H1 (cell line): ENCODE data around the gene IGLON5. TPM values are rescaled to one million over a fixed set of nuclear protein-coding genes. Genes with fewer than 3 reads are reported as not detected.

Source experiments
- CTCF ChIA-PET: fragments of 300-600 bp; sonication (Branson Sonifier 250); formaldehyde crosslinking; loops from one replicate; lab custom pipeline; 2021; ENCODE audit not compliant: partially characterized antibody; lab: Charles Lee
- POLR2A ChIA-PET: fragments of 300-600 bp; sonication (Branson Sonifier 250); formaldehyde crosslinking; loops from one replicate; lab custom pipeline; 2021; ENCODE audit warnings: inconsistent platforms; ENCODE audit not compliant: partially characterized antibody; lab: Charles Lee
- DNase-seq, 2 experiments: peaks; one replicate each; pipeline versions ENCODE4 v3.0.0 to v3.0.0-alpha.2; 2010 to 2022; ENCODE audit warnings: low spot score in 2 of 2, low read depth in 1 of 2, mixed read lengths in 1 of 2
- FAIRE-seq: peaks from 2 replicates; lab custom pipeline; 2011; peaks lifted over from hg19 to GRCh38; lab: Jason Lieb, UNC
- H2AFZ ChIP-seq: 2 replicates; pipeline ENCODE4 v1.8.1; 2012; ENCODE audit warnings: low read length, inconsistent platforms
- H2AK5ac ChIP-seq: 2 replicates; pipeline ENCODE4 v1.6.1; 2013; ENCODE audit warnings: low read depth, low read length
- H2BK120ac ChIP-seq: replicated peaks from 2 replicates; pipeline ENCODE3; 2013; ENCODE audit warnings: low read depth, low read length, inconsistent platforms
- H2BK12ac ChIP-seq: 2 replicates; pipeline ENCODE4 v1.6.1; 2013; ENCODE audit warnings: low read depth, low read length
- H2BK15ac ChIP-seq: 2 replicates; pipeline ENCODE4 v1.6.1; 2013; ENCODE audit warnings: low read length
- H2BK20ac ChIP-seq: 2 replicates; pipeline ENCODE4 v1.6.1; 2013; ENCODE audit warnings: low read length
- H2BK5ac ChIP-seq: 2 replicates; pipeline ENCODE4 v1.6.1; 2013; ENCODE audit warnings: low read depth, low read length
- H3K14ac ChIP-seq: 2 replicates; pipeline ENCODE4 v1.6.1; 2013; ENCODE audit warnings: inconsistent platforms; ENCODE audit not compliant: insufficient read length
- H3K18ac ChIP-seq: 2 replicates; pipeline ENCODE4 v1.6.1; 2013; ENCODE audit warnings: low read length; ENCODE audit errors: extremely low read depth
- H3K23ac ChIP-seq: 2 replicates; pipeline ENCODE4 v1.6.1; 2013; ENCODE audit warnings: inconsistent platforms; ENCODE audit not compliant: insufficient read length
- H3K23me2 ChIP-seq: 2 replicates; pipeline ENCODE4 v1.6.1; 2013; ENCODE audit warnings: low read depth, low read length
- H3K27ac ChIP-seq: 2 replicates; pipeline ENCODE4 v1.6.1; 2011; ENCODE audit warnings: low read depth, low read length, inconsistent platforms
- H3K27me3 ChIP-seq, 4 experiments: replicated peaks in 1 of 4; 1 replicate in 1 of 4; 2 replicates in 3 of 4; pipeline versions ENCODE4 v1.6.1 to v1.8.1; 2011 to 2013; ENCODE audit warnings: low read length in 3 of 4, mild to moderate bottlenecking in 3 of 4, inconsistent platforms in 2 of 4, mixed read lengths in 2 of 4, moderate library complexity in 1 of 4; ENCODE audit not compliant: control insufficient read depth in 3 of 4, insufficient read depth in 3 of 4; ENCODE audit errors: extremely low read depth in 1 of 4
- H3K36me3 ChIP-seq, 4 experiments: 2 replicates each; pipeline versions ENCODE4 v1.6.1 to v1.8.1; 2011 to 2013; ENCODE audit warnings: mild to moderate bottlenecking in 4 of 4, low read length in 3 of 4, moderate library complexity in 2 of 4, control low read depth in 1 of 4, inconsistent platforms in 1 of 4; ENCODE audit not compliant: insufficient read depth in 4 of 4, control insufficient read depth in 2 of 4
- H3K4ac ChIP-seq: replicated peaks from 2 replicates; pipeline ENCODE3; 2013; ENCODE audit warnings: low read length, low read depth, mixed read lengths, inconsistent platforms; ENCODE audit not compliant: insufficient read length
- H3K4me1 ChIP-seq, 4 experiments: replicated peaks in 1 of 4; 1 replicate in 1 of 4; 2 replicates in 3 of 4; pipeline versions ENCODE4 v1.6.1 to v1.8.1; 2011 to 2013; ENCODE audit warnings: low read length in 3 of 4, inconsistent platforms in 2 of 4, mixed read lengths in 1 of 4; ENCODE audit not compliant: insufficient read depth in 4 of 4, control insufficient read depth in 3 of 4
- H3K4me2 ChIP-seq, 2 experiments: 2 replicates each; pipeline versions ENCODE4 v1.6.1 to v1.8.1; 2011 to 2013; ENCODE audit warnings: low read depth in 2 of 2, low read length in 2 of 2, control low read depth in 1 of 2, inconsistent platforms in 1 of 2, mild to moderate bottlenecking in 1 of 2; ENCODE audit not compliant: insufficient read depth in 1 of 2
- H3K4me3 ChIP-seq, 4 experiments: fragments of 200-600, 300-600 bp in 1 of 4; sonication (generic), shearing (Covaris generic), sonication (Bioruptor Twin) in 1 of 4; 2 replicates each; pipeline versions ENCODE4 v1.5.1 to v1.8.1; 2011 to 2016; ENCODE audit warnings: low read length in 4 of 4, low read depth in 3 of 4, control low read depth in 2 of 4, inconsistent platforms in 2 of 4, mild to moderate bottlenecking in 2 of 4, mixed read lengths in 1 of 4, moderate library complexity in 1 of 4; ENCODE audit not compliant: insufficient read depth in 2 of 4; ENCODE audit errors: extremely low read depth in 1 of 4
- H3K56ac ChIP-seq: replicated peaks from 2 replicates; pipeline ENCODE3; 2013; ENCODE audit warnings: low read depth, mild to moderate bottlenecking, mixed read lengths, low read length, inconsistent platforms; ENCODE audit not compliant: insufficient read length
- H3K79me1 ChIP-seq: 2 replicates; pipeline ENCODE4 v1.6.1; 2013; ENCODE audit warnings: low read depth, low read length, control low read depth
- H3K79me2 ChIP-seq, 2 experiments: 2 replicates each; pipeline versions ENCODE4 v1.6.1 to v1.8.1; 2012 to 2013; ENCODE audit warnings: low read length in 2 of 2, mild to moderate bottlenecking in 2 of 2, inconsistent platforms in 1 of 2; ENCODE audit not compliant: insufficient read depth in 2 of 2, control insufficient read depth in 1 of 2
- H3K9ac ChIP-seq, 4 experiments: replicated peaks in 1 of 4; 1 replicate in 1 of 4; 2 replicates in 3 of 4; pipeline versions ENCODE4 v1.6.1 to v1.8.1; 2011 to 2013; ENCODE audit warnings: low read depth in 3 of 4, low read length in 3 of 4, control low read depth in 2 of 4, mild to moderate bottlenecking in 2 of 4, moderate library complexity in 2 of 4, inconsistent platforms in 1 of 4; ENCODE audit errors: extremely low read depth in 1 of 4
- H3K9me3 ChIP-seq, 2 experiments: 2 replicates each; pipeline versions ENCODE4 v1.6.1 to v1.8.1; 2012 to 2013; ENCODE audit warnings: mild to moderate bottlenecking in 2 of 2, moderate library complexity in 2 of 2, control low read depth in 1 of 2, inconsistent platforms in 1 of 2, low read depth in 1 of 2, low read length in 1 of 2, mixed read lengths in 1 of 2; ENCODE audit not compliant: insufficient read depth in 2 of 2
- H4K20me1 ChIP-seq, 2 experiments: replicated peaks in 1 of 2; 2 replicates each; pipeline versions ENCODE3 to v1.8.1; 2011 to 2013; ENCODE audit warnings: inconsistent platforms in 2 of 2, low read length in 2 of 2, mild to moderate bottlenecking in 1 of 2; ENCODE audit not compliant: insufficient read depth in 2 of 2, control insufficient read depth in 1 of 2
- H4K5ac ChIP-seq: 2 replicates; pipeline ENCODE4 v1.6.1; 2013; ENCODE audit warnings: low read length, low read depth, mixed read lengths, inconsistent platforms; ENCODE audit not compliant: insufficient read length
- H4K8ac ChIP-seq: 2 replicates; pipeline ENCODE4 v1.8.0; 2013; ENCODE audit warnings: mild to moderate bottlenecking, moderate library complexity, low read length, inconsistent platforms; ENCODE audit not compliant: insufficient read depth; ENCODE audit errors: extremely low read depth
- H4K91ac ChIP-seq: replicated peaks from 2 replicates; pipeline ENCODE3; 2013; ENCODE audit warnings: low read length, mixed read lengths, inconsistent platforms; ENCODE audit not compliant: insufficient read length
- BACH1 ChIP-seq: IDR thresholded peaks from 2 replicates; pipeline ENCODE4 v1.6.1; 2012; ENCODE audit warnings: low read length, improper control_type of control experiment
- CBX5 ChIP-seq: fragments of 300-800, 300-1000 bp; sonication (generic); IDR thresholded peaks from 2 replicates; pipeline ENCODE4 v1.7.1; 2016; ENCODE audit warnings: antibody characterized with exemption, low read length, low read depth
- E2F6 ChIP-seq: IDR thresholded peaks from 2 replicates; pipeline ENCODE4 v1.6.1; 2012; ENCODE audit warnings: inconsistent platforms
- FOSL1 ChIP-seq: IDR thresholded peaks from 2 replicates; pipeline ENCODE4 v1.6.1; 2011; ENCODE audit warnings: mild to moderate bottlenecking, low read depth, low read length, moderate library complexity; ENCODE audit not compliant: insufficient read depth
- HDAC6 ChIP-seq: IDR thresholded peaks from one replicate; pipeline ENCODE4 v1.7.1; 2012; ENCODE audit warnings: low read depth, mild to moderate bottlenecking, inconsistent platforms, low read length, moderate library complexity
- KDM1A ChIP-seq: fragments of 200-600, 300-600 bp; sonication (generic); IDR thresholded peaks from 2 replicates; pipeline ENCODE4 v1.7.1; 2016; ENCODE audit warnings: mild to moderate bottlenecking, low read length, borderline replicate concordance
- MAX ChIP-seq: IDR thresholded peaks from 2 replicates; pipeline ENCODE4 v1.6.1; 2012; ENCODE audit warnings: inconsistent platforms
- NANOG ChIP-seq: IDR thresholded peaks from 2 replicates; pipeline ENCODE4 v1.6.1; 2011; ENCODE audit warnings: low read length, low read depth, mild to moderate bottlenecking, inconsistent platforms; ENCODE audit not compliant: insufficient read depth, poor library complexity, severe bottlenecking
- POLR2A ChIP-seq, 2 experiments: IDR thresholded peaks; 1 replicate in 1 of 2; 2 replicates in 1 of 2; pipeline ENCODE4 v1.6.1; 2011; ENCODE audit warnings: low read depth in 2 of 2, low read length in 2 of 2, mild to moderate bottlenecking in 2 of 2; ENCODE audit errors: control extremely low read depth in 1 of 2
- RFX5 ChIP-seq: IDR thresholded peaks from 2 replicates; pipeline ENCODE4 v1.6.1; 2011; ENCODE audit warnings: low read depth, low read length, improper control_type of control experiment, borderline replicate concordance
- SP1 ChIP-seq: IDR thresholded peaks from 2 replicates; pipeline ENCODE4 v1.6.1; 2011; ENCODE audit warnings: low read depth, low read length
- TAF1 ChIP-seq: IDR thresholded peaks from 2 replicates; pipeline ENCODE4 v1.6.1; 2011; ENCODE audit warnings: mild to moderate bottlenecking, low read depth, low read length
- TAF7 ChIP-seq: optimal IDR thresholded peaks from 2 replicates; pipeline ENCODE3; 2011; ENCODE audit warnings: low read depth, mild to moderate bottlenecking, inconsistent platforms, low read length, moderate library complexity, borderline replicate concordance
- WGBS, 2 experiments: shearing (Covaris generic) in 1 of 2; methylation state at CpG; one replicate each; pipeline versions ENCODE4 v1.1.6 to v1.1.7; 2013 to 2015; ENCODE audit warnings: low lambda C conversion rate in 2 of 2, mixed read lengths in 2 of 2, inconsistent platforms in 1 of 2, low coverage in 1 of 2, missing lambda C conversion rate in 1 of 2; ENCODE audit not compliant: insufficient replicate concordance in 2 of 2, insufficient coverage in 1 of 2, insufficient read length in 1 of 2; ENCODE audit errors: extremely low coverage in 1 of 2, missing lambda C conversion rate in 1 of 2; 5-methylcytosine and 5-hydroxymethylcytosine counted together
- polyA plus RNA-seq, 7 experiments: library from polyadenylated mRNA; depleted of rRNA in 3 of 7; stranded (reverse) in 5 of 7; unstranded in 2 of 7; fragments of >200 nt in 5 of 7; fragments of 200-250 nt in 2 of 7; gene quantifications; 1 replicate in 5 of 7; 2 replicates in 1 of 7; 4 replicates in 1 of 7; pipeline versions ENCODE4 v1.2.1 to v1.2.3, GENCODE V29; 2011 to 2013; ENCODE audit warnings: missing spikeins in 2 of 7, mixed read lengths in 2 of 7
- total RNA-seq: library from RNA; stranded (reverse); fragmentation: NEBNext Ultra II Directional; extraction: Animal tissue kit (Norgen Biotek cat#: 25700); gene quantifications from 2 replicates; pipeline ENCODE4 v1.2.1, GENCODE V29; 2021

The IGLON5 gene
- total and polyA plus RNA-seq, 2 of the 8 experiments (the other 6 are each of a cell fraction or from before 2014, with no cell fraction given): 31.8 to 34.6 TPM

- Histone ChIP-seq H4K8ac (no peak overlapping the region), H3K79me2 (no peaks in the 10 kb centered on the region), H3K4me2 (no peak overlapping the region), H4K5ac (no peak overlapping the region), H2BK120ac (no peak overlapping the region), H3K79me1 (no peaks in the 10 kb centered on the region), H3K18ac (no peak overlapping the region), H3K36me3 (no peaks in the 10 kb centered on the region), H3K23ac (no peak overlapping the region), H3K27ac (no peak overlapping the region), H3K4ac (no peak overlapping the region), H4K91ac (no peak overlapping the region), H3K14ac (no peak overlapping the region), H2BK20ac (no peak overlapping the region), H4K20me1 (no peaks in the 10 kb centered on the region), H3K23me2 (no peaks in the 10 kb centered on the region), H2AK5ac (no peak overlapping the region), H3K9ac (no peak overlapping the region), H2BK15ac (no peak overlapping the region), H2AFZ (no peak overlapping the region), H2BK5ac (no peak overlapping the region), H3K27me3 (no peaks in the 10 kb centered on the region), H3K4me3 (no peak overlapping the region), H3K9me3 (peaks cover 7 to 16% of the 10 kb centered on the region in 2 experiments), H2BK12ac (no peak overlapping the region), H3K4me1 (no peaks in the 10 kb centered on the region), H3K56ac (no peak overlapping the region)
- FAIRE-seq: no peak
- WGBS, 2 experiments: 93% methylated on average over 9 of the region's 9 CpGs; no CpG with 5 or more reads in 1 of the 2 experiments
- no peak for DNase-seq
- no peak for TF ChIP-seq CBX5
- no peak for TF ChIP-seq SP1
- no peak for TF ChIP-seq KDM1A
- TF ChIP-seq TAF7: no peak
- no peak for TF ChIP-seq BACH1
- TF ChIP-seq TAF1: no peak
- TF ChIP-seq FOSL1: no peak
- TF ChIP-seq HDAC6: no peak
- TF ChIP-seq RFX5: no peak
- TF ChIP-seq POLR2A (IDR thresholded peaks at IDR 0.05; ENCODE audit: control extremely low read depth in 1 of 2, low read depth in 2 of 2, low read length in 2 of 2): no peak
- no peak for TF ChIP-seq NANOG
- TF ChIP-seq E2F6: no peak
- no peak for TF ChIP-seq MAX
- ChIA-PET POLR2A (interaction anchor here (1.5 to 2.3 kb wide), 2 partner anchors 8 to 10 kb away, joined by 5 to 6 read pairs; partner anchors contain the start of genes C19orf84 and NKG7), CTCF (interaction anchor here (1.0 to 1.8 kb wide), 3 partner anchors 14 to 41 kb away, joined by 3 to 4 read pairs (median 4); partner anchors contain the start of gene SIGLEC10)
These were observed 68.9 kb downstream of the IGLON5 start for GRCh38 chr19:51380379-51380778.
